GM21737 (cell line): ENCODE measurements around the gene RASL10B.

Source experiments
- ATAC-seq: cut with Tn5 transposase; IDR thresholded peaks from one replicate; pipeline ENCODE4 v1.9.1; 2021; ENCODE audit warnings: mild to moderate bottlenecking, moderate library complexity; ENCODE audit not compliant: unreplicated experiment

RASL10B gene

GRCh38 chr17:35791681-35792350 is 60.4 kb downstream of the RASL10B start:
- no peak for ATAC-seq
